Fibroblast of skin of scalp (primary cell): ENCODE measurements around the gene RNF220.

Source experiments
- DNase-seq: peaks from one replicate; pipeline ENCODE4 v3.0.0-alpha.2; 2013

Gene RNF220

GRCh38 chr1:44407430-44408211 lies 2.6 kb downstream of the RNF220 start:
- DNase-seq = no peak

- DNase-seq = no peak
These were observed 3.1 kb downstream of the RNF220 start for GRCh38 chr1:44408212-44408582.

- DNase-seq = no peak
These were observed 3.9 kb downstream of the RNF220 start for GRCh38 chr1:44408632-44409602.

- no peak for DNase-seq
These were observed 4.7 kb downstream of the RNF220 start for GRCh38 chr1:44409757-44410156.

GRCh38 chr1:44411861-44412260 lies 6.8 kb downstream of the RNF220 start:
- DNase-seq = no peak

GRCh38 chr1:44412601-44413000 lies 7.5 kb downstream of the RNF220 start:
- no peak for DNase-seq

GRCh38 chr1:44413740-44414139 lies 8.7 kb downstream of the RNF220 start:
- no peak for DNase-seq

GRCh38 chr1:44415013-44415412 lies 10.0 kb downstream of the RNF220 start:
- DNase-seq = no peak

- DNase-seq = no peak
These were observed 11.4 kb downstream of the RNF220 start for GRCh38 chr1:44416408-44416807.

GRCh38 chr1:44417351-44418021 lies 12.4 kb downstream of the RNF220 start:
- peak; percentile 23 for DNase-seq

GRCh38 chr1:44418022-44418673 lies 13.1 kb downstream of the RNF220 start:
- no peak for DNase-seq

GRCh38 chr1:44419901-44420300 lies 14.8 kb downstream of the RNF220 start:
- no peak for DNase-seq

GRCh38 chr1:44420535-44420934 lies 15.5 kb downstream of the RNF220 start:
- DNase-seq = no peak

- DNase-seq = no peak
These were observed 16.4 kb downstream of the RNF220 start for GRCh38 chr1:44421446-44421884.

- no peak for DNase-seq
These were observed 17.1 kb downstream of the RNF220 start for GRCh38 chr1:44422161-44422560.

GRCh38 chr1:44423591-44424537 lies 18.8 kb downstream of the RNF220 start:
- DNase-seq = peak; percentile 43

GRCh38 chr1:44424747-44425146 lies 19.7 kb downstream of the RNF220 start:
- DNase-seq = no peak

GRCh38 chr1:44425341-44426082 lies 20.5 kb downstream of the RNF220 start:
- no peak for DNase-seq

GRCh38 chr1:44431861-44432260 lies 26.8 kb downstream of the RNF220 start:
- no peak for DNase-seq

- peak; percentile 16 for DNase-seq
These were observed 28.2 kb downstream of the RNF220 start for GRCh38 chr1:44433209-44433608.
